WI38 (cell line): ENCODE measurements around the gene RBM10.

ENCODE experiments used
- H3K4me3 ChIP-seq: 2 replicates; pipeline ENCODE4 v1.5.1; 2011; ENCODE audit warnings: low read depth, mild to moderate bottlenecking, control low read depth, low read length
- TF ChIP-seq, protein P1 (sequence below): IDR thresholded peaks from 2 replicates; pipeline ENCODE4 v1.5.1; 2012; ENCODE audit warnings: low read depth, mild to moderate bottlenecking, control low read depth, low read length

Gene RBM10

GRCh38 chrX:47158781-47159180, 13.8 kb downstream of the RBM10 start:
- H3K4me3 ChIP-seq = no peak overlapping the region
- TF ChIP-seq, protein P1, sequence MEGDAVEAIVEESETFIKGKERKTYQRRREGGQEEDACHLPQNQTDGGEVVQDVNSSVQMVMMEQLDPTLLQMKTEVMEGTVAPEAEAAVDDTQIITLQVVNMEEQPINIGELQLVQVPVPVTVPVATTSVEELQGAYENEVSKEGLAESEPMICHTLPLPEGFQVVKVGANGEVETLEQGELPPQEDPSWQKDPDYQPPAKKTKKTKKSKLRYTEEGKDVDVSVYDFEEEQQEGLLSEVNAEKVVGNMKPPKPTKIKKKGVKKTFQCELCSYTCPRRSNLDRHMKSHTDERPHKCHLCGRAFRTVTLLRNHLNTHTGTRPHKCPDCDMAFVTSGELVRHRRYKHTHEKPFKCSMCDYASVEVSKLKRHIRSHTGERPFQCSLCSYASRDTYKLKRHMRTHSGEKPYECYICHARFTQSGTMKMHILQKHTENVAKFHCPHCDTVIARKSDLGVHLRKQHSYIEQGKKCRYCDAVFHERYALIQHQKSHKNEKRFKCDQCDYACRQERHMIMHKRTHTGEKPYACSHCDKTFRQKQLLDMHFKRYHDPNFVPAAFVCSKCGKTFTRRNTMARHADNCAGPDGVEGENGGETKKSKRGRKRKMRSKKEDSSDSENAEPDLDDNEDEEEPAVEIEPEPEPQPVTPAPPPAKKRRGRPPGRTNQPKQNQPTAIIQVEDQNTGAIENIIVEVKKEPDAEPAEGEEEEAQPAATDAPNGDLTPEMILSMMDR = no peak

DNA sequence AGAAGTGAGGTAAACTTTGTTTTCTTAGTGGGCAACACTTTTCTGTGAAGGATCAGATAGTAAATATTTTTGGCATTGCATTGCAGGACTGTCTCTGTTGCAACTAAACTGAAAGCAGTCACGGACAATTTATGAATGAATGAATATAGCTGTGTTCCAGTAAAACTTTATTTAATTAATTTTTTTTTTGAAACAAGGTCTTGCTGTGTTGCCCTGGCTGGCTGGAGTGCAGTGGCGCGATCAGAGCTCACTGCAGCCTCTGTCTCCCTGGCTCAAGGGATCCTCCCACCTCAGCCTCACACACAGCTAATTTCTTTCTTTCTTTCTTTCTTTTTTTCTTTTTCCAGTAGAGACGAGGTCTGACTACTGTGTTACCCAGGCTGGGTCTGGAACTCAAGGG, 15.8 kb downstream of the RBM10 start:
- TF ChIP-seq, protein P1 = no peak
- H3K4me3 ChIP-seq = no peak overlapping the region

DNA sequence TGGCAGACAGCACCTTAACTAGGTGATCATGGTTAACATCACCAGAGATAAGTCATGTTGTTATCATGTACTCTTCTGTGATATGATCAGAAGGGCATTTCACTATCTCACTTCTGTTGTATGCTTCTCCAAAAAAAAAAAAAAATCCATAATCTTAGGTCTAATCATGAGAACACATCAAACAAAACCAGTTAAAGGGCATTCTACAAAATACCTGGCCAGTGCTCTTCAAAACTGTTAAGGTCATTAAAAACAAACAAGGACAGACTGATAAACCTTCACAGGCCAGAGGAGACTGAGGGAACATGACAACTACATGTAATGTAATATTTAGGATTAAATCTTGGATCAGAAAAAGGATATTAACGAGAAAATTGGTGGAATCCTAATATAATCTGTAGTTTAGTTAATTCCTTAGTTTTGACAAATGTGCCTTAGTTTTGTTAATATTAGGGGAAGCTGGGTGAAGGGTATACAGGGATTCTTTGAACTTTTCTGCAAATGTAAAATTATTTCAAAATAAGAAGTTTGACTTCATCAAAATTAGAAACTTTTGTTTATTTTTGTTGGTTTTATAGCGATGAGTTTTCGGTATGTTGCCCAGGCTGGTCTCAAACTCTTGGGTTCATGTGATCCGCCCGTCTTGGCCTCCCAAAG, 18.0 kb downstream of the RBM10 start:
- no peak overlapping the region for H3K4me3 ChIP-seq
- TF ChIP-seq, protein P1 = no peak

GRCh38 chrX:47164420-47164819, 19.4 kb downstream of the RBM10 start:
- H3K4me3 ChIP-seq = no peak overlapping the region
- TF ChIP-seq, protein P1 = no peak

DNA sequence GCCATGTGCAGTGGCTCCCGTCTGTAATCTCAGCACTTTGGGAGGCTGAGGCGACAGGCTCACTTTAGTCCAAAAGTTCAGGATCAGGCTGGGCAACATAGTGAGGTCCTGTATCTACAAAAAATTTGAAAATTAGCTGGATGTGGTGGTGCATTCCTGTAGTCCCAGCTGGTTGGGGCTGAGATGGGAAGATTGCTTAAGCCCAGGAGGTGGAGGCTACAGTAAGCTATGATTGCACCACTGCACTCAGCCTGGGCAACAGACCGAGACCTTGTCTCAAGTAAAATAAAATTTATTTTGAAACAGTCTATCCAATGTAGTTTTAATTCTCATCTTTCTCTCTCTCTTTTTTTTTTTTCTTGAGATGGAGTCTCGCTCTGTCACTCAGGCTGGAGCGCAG, 21.1 kb downstream of the RBM10 start:
- no peak overlapping the region for H3K4me3 ChIP-seq
- TF ChIP-seq, protein P1 = no peak

GRCh38 chrX:47168495-47169073, 23.6 kb downstream of the RBM10 start:
- TF ChIP-seq, protein P1 = no peak
- no peak overlapping the region for H3K4me3 ChIP-seq

DNA sequence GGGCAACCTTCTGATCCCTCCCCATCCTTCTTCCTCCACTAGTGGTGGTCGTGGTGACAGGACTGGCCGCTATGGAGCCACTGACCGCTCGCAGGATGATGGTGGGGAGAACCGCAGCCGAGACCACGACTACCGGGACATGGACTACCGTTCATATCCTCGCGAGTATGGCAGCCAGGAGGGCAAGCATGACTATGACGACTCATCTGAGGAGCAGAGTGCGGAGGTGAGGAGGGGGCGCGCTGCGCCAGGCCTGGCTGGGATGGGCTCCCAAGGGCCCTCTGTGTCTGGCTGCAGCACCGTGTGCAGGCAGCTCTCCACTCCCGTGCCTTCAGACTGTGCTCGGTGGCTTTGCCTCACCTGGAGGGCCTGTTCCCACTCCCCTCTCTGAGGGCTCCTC, 24.3 kb downstream of the RBM10 start:
- TF ChIP-seq, protein P1 = no peak
- no peak overlapping the region for H3K4me3 ChIP-seq
